Endothelial cell of umbilical vein (primary cell): Measurements from ENCODE around the gene ABHD14A. TPM values are rescaled to one million over a fixed set of nuclear protein-coding genes. Genes with fewer than 3 reads are reported as not detected.

ENCODE experiments used
- BruUV-seq: library from RNA; stranded (reverse); fragments of 400-500 nt; replicated peaks from 2 replicates; lab custom pipeline; 2021; lab: Mats Ljungman, UMichigan
- CTCF ChIA-PET: fragments of 300-600, 350-600 bp; sonication (Branson Sonifier 250); formaldehyde crosslinking; loops from one replicate; lab custom pipeline; 2021; ENCODE audit warnings: antibody characterized with exemption, inconsistent platforms; lab: Charles Lee
- POLR2A ChIA-PET: fragments of 300-600, 350-600 bp; sonication (Branson Sonifier 250); formaldehyde crosslinking; loops from one replicate; lab custom pipeline; 2021; ENCODE audit warnings: antibody characterized with exemption, inconsistent platforms; lab: Charles Lee
- DNase-seq: peaks from one replicate; pipeline ENCODE4 v3.0.0-alpha.2; 2011; ENCODE audit warnings: low read depth, low spot score
- FAIRE-seq: peaks from 2 replicates; lab custom pipeline; 2011; peaks lifted over from hg19 to GRCh38; lab: Jason Lieb, UNC
- H2AFZ ChIP-seq: 2 replicates; pipeline ENCODE4 v1.6.0; 2012; ENCODE audit warnings: low read depth, low read length, control low read depth, inconsistent platforms
- H3K27ac ChIP-seq: 2 replicates; pipeline ENCODE4 v1.5.1; 2011; ENCODE audit warnings: low read depth, mild to moderate bottlenecking, control low read depth, low read length, moderate library complexity; ENCODE audit not compliant: insufficient read depth
- H3K27me3 ChIP-seq, 2 experiments: 2 replicates each; pipeline versions ENCODE4 v1.6.0 to v1.6.1; 2011; ENCODE audit warnings: low read length in 2 of 2, mixed read lengths in 1 of 2; ENCODE audit not compliant: control insufficient read depth in 2 of 2, insufficient read depth in 2 of 2
- H3K36me3 ChIP-seq, 2 experiments: 2 replicates in 1 of 2; 3 replicates in 1 of 2; pipeline ENCODE4 v1.5.1; 2011; ENCODE audit warnings: low read length in 2 of 2, mild to moderate bottlenecking in 1 of 2, moderate library complexity in 1 of 2; ENCODE audit not compliant: control insufficient read depth in 2 of 2, insufficient read depth in 2 of 2; ENCODE audit errors: extremely low read depth in 1 of 2
- H3K4me1 ChIP-seq: 3 replicates; pipeline ENCODE4 v1.5.1; 2011; ENCODE audit warnings: mild to moderate bottlenecking, low read length; ENCODE audit not compliant: control insufficient read depth, insufficient read depth; ENCODE audit errors: extremely low read depth
- H3K4me2 ChIP-seq: 2 replicates; pipeline ENCODE4 v1.6.1; 2011; ENCODE audit warnings: low read length, control low read depth, mixed read lengths; ENCODE audit not compliant: insufficient read depth
- H3K4me3 ChIP-seq, 3 experiments: fragments of 200-600 bp in 1 of 3; sonication (generic), shearing (Covaris generic) in 1 of 3; replicated peaks in 1 of 3; 2 replicates each; pipeline ENCODE4 v1.5.1; 2011 to 2016; ENCODE audit warnings: control low read depth in 3 of 3, low read length in 3 of 3, mild to moderate bottlenecking in 2 of 3, inconsistent platforms in 1 of 3, low read depth in 1 of 3, moderate library complexity in 1 of 3; ENCODE audit not compliant: insufficient read depth in 1 of 3
- H3K79me2 ChIP-seq: 2 replicates; pipeline ENCODE4 v1.6.0; 2012; ENCODE audit warnings: low read length, inconsistent platforms; ENCODE audit not compliant: control insufficient read depth, insufficient read depth
- H3K9ac ChIP-seq: replicated peaks from 2 replicates; pipeline ENCODE3; 2011; ENCODE audit warnings: low read length, control low read depth; ENCODE audit not compliant: insufficient read depth; ENCODE audit errors: extremely low read depth
- H3K9me1 ChIP-seq: replicated peaks from 3 replicates; pipeline ENCODE4 v1.6.0; 2011; ENCODE audit warnings: mild to moderate bottlenecking, low read length; ENCODE audit not compliant: control insufficient read depth, insufficient read depth; ENCODE audit errors: extremely low read depth
- H3K9me3 ChIP-seq: replicated peaks from 2 replicates; pipeline ENCODE4 v1.5.1; 2012; ENCODE audit warnings: low read length, inconsistent platforms; ENCODE audit not compliant: control insufficient read depth, insufficient read depth
- H4K20me1 ChIP-seq: replicated peaks from 2 replicates; pipeline ENCODE3; 2011; ENCODE audit warnings: mild to moderate bottlenecking, low read length; ENCODE audit not compliant: control insufficient read depth, insufficient read depth; ENCODE audit errors: extremely low read depth
- CTCF ChIP-seq, 2 donors: IDR thresholded peaks; 1 replicate in 1 of 2; 2 replicates in 1 of 2; pipeline ENCODE4 v1.5.1; 2011; ENCODE audit warnings: low read length in 2 of 2, mild to moderate bottlenecking in 2 of 2, moderate library complexity in 2 of 2, control low read depth in 1 of 2, inconsistent platforms in 1 of 2, low read depth in 1 of 2; ENCODE audit not compliant: insufficient read depth in 1 of 2; ENCODE audit errors: extremely low read depth in 1 of 2
- EZH2 ChIP-seq: IDR thresholded peaks from 2 replicates; pipeline ENCODE4 v1.6.1; 2012; ENCODE audit warnings: borderline replicate concordance, low read depth, mild to moderate bottlenecking, moderate library complexity, low read length, inconsistent platforms; ENCODE audit not compliant: severe bottlenecking
- FOS ChIP-seq: IDR thresholded peaks from 2 replicates; pipeline ENCODE4 v1.6.1; 2011; ENCODE audit warnings: mild to moderate bottlenecking, low read length, moderate library complexity, borderline replicate concordance; ENCODE audit not compliant: insufficient read depth
- GATA2 ChIP-seq: IDR thresholded peaks from 2 replicates; pipeline ENCODE4 v1.7.0; 2011; ENCODE audit warnings: low read depth, mild to moderate bottlenecking, moderate library complexity, mixed read lengths, low read length; ENCODE audit not compliant: insufficient read length, insufficient read depth
- JUN ChIP-seq: IDR thresholded peaks from 2 replicates; pipeline ENCODE4 v1.6.1; 2011; ENCODE audit warnings: borderline replicate concordance, low read depth; ENCODE audit not compliant: insufficient read length, insufficient read depth
- MYC ChIP-seq: IDR thresholded peaks from one replicate; pipeline ENCODE4 v1.6.1; 2011; ENCODE audit warnings: mild to moderate bottlenecking, low read depth, low read length
- POLR2AphosphoS5 ChIP-seq: IDR thresholded peaks from 2 replicates; pipeline ENCODE4 v1.6.1; 2012; ENCODE audit warnings: low read depth, mild to moderate bottlenecking, control low read depth, low read length, moderate library complexity; ENCODE audit not compliant: insufficient read depth
- dilution Hi-C: fragments of 300-500 bp; cut with MboI; formaldehyde crosslinking; loops from one replicate; pipeline ENCODE4 v1.15.0; 2019; ENCODE audit warnings: low sequenced_read_pairs; ENCODE audit not compliant: extremely low pct_ligation_motif_present
- intact Hi-C: fragments of 100-400 bp; cut with micrococcal nuclease; formaldehyde crosslinking; loops from one replicate; pipeline ENCODE4 v1.10.0; 2022
- polyA plus RNA-seq, 4 experiments: library from polyadenylated mRNA; depleted of rRNA in 3 of 4; stranded (reverse) in 3 of 4; unstranded in 1 of 4; fragments of >200 nt; gene quantifications; 2 replicates each; pipeline versions ENCODE4 v1.2.1 to v1.2.3, GENCODE V29; 2011 to 2012; ENCODE audit warnings: missing spikeins in 1 of 4
- total RNA-seq: library from RNA; stranded (reverse); gene quantifications from 2 replicates; pipeline ENCODE4 v1.2.3, GENCODE V29; 2021

The ABHD14A gene
- total and polyA plus RNA-seq, 2 donors (not counting 3 experiments of a cell fraction or from before 2014, with no cell fraction given) = 6.6 to 23.7 TPM

- Histone ChIP-seq H3K9ac (no peak overlapping the region), H3K27me3 (no peaks in the 10 kb centered on the region), H2AFZ (no peak overlapping the region), H3K4me1 (peaks cover 9% of the 10 kb centered on the region), H3K36me3 (no peaks in the 10 kb centered on the region), H3K79me2 (no peaks in the 10 kb centered on the region), H3K9me1 (no peaks in the 10 kb centered on the region), H4K20me1 (no peaks in the 10 kb centered on the region), H3K9me3 (no peaks in the 10 kb centered on the region), H3K27ac (no peak overlapping the region), H3K4me2 (no peak overlapping the region), H3K4me3 (no peak overlapping the region)
- POLR2A ChIA-PET = no interaction called here
- intact Hi-C loops (loop anchor here (10.0 kb wide), 1 partner anchor 563 kb away; the partner anchor contains the start of gene MANF), dilution Hi-C loops (no loop called here)
- DNase-seq (no peak), FAIRE-seq (no peak)
- BruUV-seq = no TSS peak
- TF ChIP-seq CTCF (IDR thresholded peaks at IDR 0.05; ENCODE audit: extremely low read depth in 1 of 2, insufficient read depth in 1 of 2, low read depth in 1 of 2, low read length in 2 of 2) (no peak), GATA2 (no peak)
- CTCF ChIA-PET = interaction anchor here (1.1 kb wide), 1 partner anchor 36 kb away, joined by 3 read pairs; the partner anchor contains the start of gene ACY1
Measured at GRCh38 chr3:51947215-51947900, 27.5 kb upstream of the ABHD14A start.

GRCh38 chr3:51948016-51948580 is 26.8 kb upstream of the ABHD14A start:
- intact Hi-C loops = loop anchor here (10.0 kb wide), 1 partner anchor 563 kb away; the partner anchor contains the start of gene MANF
- CTCF ChIA-PET = interaction anchor here (1.1 kb wide), 1 partner anchor 35 kb away, joined by 3 read pairs; the partner anchor contains the start of gene ACY1
- BruUV-seq = no TSS peak

More at GRCh38 chr3:51948016-51948580, 26.8 kb upstream of the ABHD14A start:
- no peaks in the 10 kb centered on the region for H4K20me1 ChIP-seq
- H2AFZ ChIP-seq = no peak overlapping the region
- POLR2A ChIA-PET = no interaction called here
- no peak overlapping the region for H3K4me3 ChIP-seq
- no peak overlapping the region for H3K9ac ChIP-seq
- H3K4me2 ChIP-seq = no peak overlapping the region
- peaks cover 2% of the 10 kb centered on the region for H3K4me1 ChIP-seq
- H3K27me3 ChIP-seq = no peaks in the 10 kb centered on the region
- dilution Hi-C loops = no loop called here
- no peak for FAIRE-seq
- H3K27ac ChIP-seq = no peak overlapping the region
- H3K9me1 ChIP-seq = no peaks in the 10 kb centered on the region
- no peaks in the 10 kb centered on the region for H3K9me3 ChIP-seq
- TF ChIP-seq EZH2 (no peak), FOS (no peak), POLR2AphosphoS5 (no peak), MYC (no peak), JUN (no peak)
- no peak for DNase-seq
- H3K79me2 ChIP-seq = no peaks in the 10 kb centered on the region
- H3K36me3 ChIP-seq = no peaks in the 10 kb centered on the region
